ENCODE results near the gene RPA1.

- TF ChIP-seq, protein P1, sequence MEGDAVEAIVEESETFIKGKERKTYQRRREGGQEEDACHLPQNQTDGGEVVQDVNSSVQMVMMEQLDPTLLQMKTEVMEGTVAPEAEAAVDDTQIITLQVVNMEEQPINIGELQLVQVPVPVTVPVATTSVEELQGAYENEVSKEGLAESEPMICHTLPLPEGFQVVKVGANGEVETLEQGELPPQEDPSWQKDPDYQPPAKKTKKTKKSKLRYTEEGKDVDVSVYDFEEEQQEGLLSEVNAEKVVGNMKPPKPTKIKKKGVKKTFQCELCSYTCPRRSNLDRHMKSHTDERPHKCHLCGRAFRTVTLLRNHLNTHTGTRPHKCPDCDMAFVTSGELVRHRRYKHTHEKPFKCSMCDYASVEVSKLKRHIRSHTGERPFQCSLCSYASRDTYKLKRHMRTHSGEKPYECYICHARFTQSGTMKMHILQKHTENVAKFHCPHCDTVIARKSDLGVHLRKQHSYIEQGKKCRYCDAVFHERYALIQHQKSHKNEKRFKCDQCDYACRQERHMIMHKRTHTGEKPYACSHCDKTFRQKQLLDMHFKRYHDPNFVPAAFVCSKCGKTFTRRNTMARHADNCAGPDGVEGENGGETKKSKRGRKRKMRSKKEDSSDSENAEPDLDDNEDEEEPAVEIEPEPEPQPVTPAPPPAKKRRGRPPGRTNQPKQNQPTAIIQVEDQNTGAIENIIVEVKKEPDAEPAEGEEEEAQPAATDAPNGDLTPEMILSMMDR (IDR thresholded peaks at IDR 0.05): peak in 5 of 7 experiments; percentile 7 to 34 (median 24)
- TF ChIP-seq POLR2AphosphoS5 (IDR thresholded peaks at IDR 0.05): no peak
- TF ChIP-seq POLR2A (IDR thresholded peaks at IDR 0.05): no peak
- no peak for TF ChIP-seq EP300 (IDR thresholded peaks at IDR 0.05)
Measured at GRCh38 chr17:1882836-1883235, 53.0 kb downstream of the RPA1 start.
